ENCODE measurements around the gene MRPS2.

The MRPS2 gene

DNA sequence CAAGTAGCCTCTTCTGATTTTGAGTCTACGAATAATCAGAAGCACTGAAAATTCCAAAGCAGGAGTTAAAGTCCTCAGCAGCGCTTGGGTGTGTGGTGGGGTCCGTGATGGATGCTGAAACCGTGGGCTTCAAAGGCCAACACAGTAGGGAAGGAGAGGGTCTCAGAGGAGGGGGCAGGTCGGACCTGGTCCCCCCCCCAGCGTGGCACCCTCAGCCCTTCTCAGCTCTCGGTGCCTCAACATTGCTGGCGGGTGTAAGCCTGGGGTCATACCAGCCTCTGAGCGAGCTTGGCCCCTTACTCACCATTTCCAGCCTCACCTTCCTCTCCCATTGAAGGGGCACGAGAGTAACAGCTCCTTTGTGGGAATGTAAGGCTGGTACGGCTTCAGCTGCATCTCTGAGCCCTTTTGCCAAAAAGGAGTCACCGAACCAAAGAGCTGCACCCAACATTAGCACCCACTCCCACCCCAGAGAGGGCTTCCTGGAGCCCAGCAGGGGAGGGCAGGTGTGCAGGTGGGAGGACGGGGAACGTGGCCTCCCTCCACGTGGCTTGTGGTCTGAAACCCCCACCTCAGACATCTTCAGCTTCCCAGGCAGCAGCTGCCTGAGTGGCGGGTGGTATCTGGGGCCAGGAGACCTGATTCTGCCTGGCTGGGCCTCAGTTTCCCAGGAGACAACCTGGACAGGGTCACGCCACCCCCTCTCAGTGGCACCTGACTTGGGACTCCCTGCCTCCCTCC lies 14.0 kb downstream of the MRPS2 start:
- TF ChIP-seq, protein P1, sequence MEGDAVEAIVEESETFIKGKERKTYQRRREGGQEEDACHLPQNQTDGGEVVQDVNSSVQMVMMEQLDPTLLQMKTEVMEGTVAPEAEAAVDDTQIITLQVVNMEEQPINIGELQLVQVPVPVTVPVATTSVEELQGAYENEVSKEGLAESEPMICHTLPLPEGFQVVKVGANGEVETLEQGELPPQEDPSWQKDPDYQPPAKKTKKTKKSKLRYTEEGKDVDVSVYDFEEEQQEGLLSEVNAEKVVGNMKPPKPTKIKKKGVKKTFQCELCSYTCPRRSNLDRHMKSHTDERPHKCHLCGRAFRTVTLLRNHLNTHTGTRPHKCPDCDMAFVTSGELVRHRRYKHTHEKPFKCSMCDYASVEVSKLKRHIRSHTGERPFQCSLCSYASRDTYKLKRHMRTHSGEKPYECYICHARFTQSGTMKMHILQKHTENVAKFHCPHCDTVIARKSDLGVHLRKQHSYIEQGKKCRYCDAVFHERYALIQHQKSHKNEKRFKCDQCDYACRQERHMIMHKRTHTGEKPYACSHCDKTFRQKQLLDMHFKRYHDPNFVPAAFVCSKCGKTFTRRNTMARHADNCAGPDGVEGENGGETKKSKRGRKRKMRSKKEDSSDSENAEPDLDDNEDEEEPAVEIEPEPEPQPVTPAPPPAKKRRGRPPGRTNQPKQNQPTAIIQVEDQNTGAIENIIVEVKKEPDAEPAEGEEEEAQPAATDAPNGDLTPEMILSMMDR (IDR thresholded peaks at IDR 0.05; ENCODE audit: insufficient read depth, low read length, missing control alignments) = no peak
- no peak overlapping the region for H3K4me3 ChIP-seq (ENCODE audit: low read depth, low read length)
- no peak for DNase-seq (ENCODE audit: low read depth, low spot score)
- ChIA-PET CTCF (interaction anchor here (0.9 to 1.5 kb wide), 3 partner anchors 8 to 608 kb away, joined by 3 to 5 read pairs (median 4); no protein-coding TSS in a partner anchor), POLR2A (no interaction called here)

DNA sequence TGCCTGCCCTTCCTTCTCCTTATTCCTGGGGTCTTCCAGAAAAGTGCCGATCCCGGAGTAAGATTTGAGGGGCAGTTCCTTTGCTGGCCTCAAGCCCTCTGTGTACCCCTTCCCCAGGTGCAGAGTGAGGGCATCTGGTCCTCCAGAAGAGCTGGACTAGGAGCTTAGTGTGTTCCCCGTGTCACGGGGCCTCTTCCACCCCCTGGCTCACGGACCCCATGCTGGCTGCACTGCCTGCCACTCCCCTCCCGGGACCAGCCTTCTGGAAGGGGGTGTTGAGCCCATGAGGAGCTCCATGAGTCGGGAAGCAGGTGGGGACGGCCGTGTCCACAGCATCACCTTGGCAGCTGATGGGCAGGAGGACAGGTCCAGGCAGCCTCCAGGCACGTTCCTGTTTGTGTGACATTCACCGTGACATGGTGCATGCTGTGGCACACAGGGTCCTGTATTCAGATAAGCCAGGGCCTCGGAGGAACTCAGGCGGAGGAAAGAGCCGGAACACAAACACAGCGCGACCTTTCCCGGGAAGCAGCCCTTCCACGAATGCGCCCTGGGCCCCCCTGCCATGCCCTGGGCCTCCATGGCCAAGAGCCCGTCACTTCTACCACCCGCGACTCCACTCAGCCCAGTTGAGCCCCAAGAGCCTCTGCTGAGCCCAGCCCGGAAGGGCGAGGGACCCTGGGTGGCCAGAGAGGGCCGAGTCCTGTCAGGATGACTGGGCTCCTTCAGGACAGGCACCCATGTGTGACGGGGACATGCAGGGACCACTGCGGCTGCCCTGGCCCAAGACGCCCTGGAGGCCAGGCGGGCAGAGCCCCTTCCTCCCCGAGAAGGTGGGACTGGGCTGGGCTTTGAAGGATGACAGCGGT lies 14.8 kb downstream of the MRPS2 start:
- TF ChIP-seq, protein P1 (IDR thresholded peaks at IDR 0.05; ENCODE audit: insufficient read depth, low read length, missing control alignments) = no peak
- ChIA-PET POLR2A (no interaction called here), CTCF (interaction anchor here (1.0 to 1.5 kb wide), 2 partner anchors 9 to 11 kb away, joined by 4 to 5 read pairs; no protein-coding TSS in a partner anchor)
- H3K4me3 ChIP-seq (ENCODE audit: low read depth, low read length) = no peak overlapping the region
- no peak for DNase-seq (ENCODE audit: low read depth, low spot score)

DNA sequence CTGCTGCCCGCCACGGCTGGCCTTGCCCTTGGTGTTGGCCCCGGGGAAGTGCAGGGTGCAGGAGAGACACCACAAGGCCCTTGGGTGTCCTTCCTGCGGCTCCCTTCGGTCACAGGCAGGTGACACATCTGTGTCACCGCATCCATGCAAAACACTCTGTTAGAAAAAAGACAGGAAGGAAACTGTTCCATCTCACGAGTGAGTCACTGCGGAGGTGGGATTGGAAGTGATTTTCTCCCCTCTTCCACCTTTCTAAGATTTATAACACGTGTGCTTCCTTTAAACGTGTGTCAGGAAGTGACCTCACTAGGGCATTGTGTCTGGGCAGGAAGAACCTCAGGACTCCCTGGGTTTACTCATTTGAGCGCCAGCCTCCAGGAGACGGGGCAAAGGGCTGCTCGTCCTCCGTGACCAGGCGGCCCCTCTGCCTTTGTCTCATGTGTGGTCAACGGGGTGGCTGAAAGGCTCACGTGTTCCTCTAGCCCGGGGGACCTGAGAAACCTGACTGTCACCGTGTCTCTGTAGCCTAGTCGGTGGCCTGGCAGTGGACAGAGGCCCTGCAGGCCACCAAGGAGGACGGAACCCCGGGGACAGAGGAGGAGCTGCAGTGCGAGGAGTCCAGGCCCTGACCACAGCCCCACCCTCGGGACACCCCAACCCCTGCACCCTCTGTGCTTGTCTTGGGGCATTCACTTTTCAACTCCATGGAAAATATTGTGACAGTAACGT lies 15.8 kb downstream of the MRPS2 start:
- POLR2A ChIA-PET = no interaction called here
- CTCF ChIA-PET = interaction anchor here (2.5 kb wide), 1 partner anchor 12 kb away, joined by 11 read pairs; no protein-coding TSS in a partner anchor
- DNase-seq (ENCODE audit: low read depth, low spot score) = no peak
- no peak overlapping the region for H3K4me3 ChIP-seq (ENCODE audit: low read depth, low read length)
- TF ChIP-seq, protein P1 (IDR thresholded peaks at IDR 0.05; ENCODE audit: insufficient read depth, low read length, missing control alignments) = no peak

DNA sequence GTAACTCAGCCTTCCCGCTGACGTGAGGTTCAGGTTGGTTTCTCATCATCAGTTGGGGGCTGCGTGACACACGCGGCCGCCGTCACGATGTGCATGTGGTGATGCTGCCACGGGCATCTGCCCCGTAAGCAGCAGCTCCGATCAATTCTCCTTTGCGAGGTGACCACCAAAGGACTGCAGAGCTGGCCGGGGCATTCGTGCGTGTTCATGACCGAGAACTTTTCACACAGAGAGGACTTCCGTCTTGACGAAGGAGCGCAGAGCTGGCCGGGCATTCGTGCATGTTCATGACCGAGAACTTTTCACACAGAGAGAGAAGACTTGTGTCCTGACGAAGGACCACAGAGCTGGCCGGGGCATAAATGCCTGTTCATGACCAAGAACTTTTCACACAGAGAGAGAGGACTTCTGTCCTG lies 16.9 kb downstream of the MRPS2 start:
- no peak for DNase-seq (ENCODE audit: low read depth, low spot score)
- ChIA-PET POLR2A (no interaction called here), CTCF (interaction anchor here (2.5 kb wide), 1 partner anchor 13 kb away, joined by 11 read pairs; no protein-coding TSS in a partner anchor)
- TF ChIP-seq, protein P1 (IDR thresholded peaks at IDR 0.05; ENCODE audit: insufficient read depth, low read length, missing control alignments) = no peak
- no peak overlapping the region for H3K4me3 ChIP-seq (ENCODE audit: low read depth, low read length)

DNA sequence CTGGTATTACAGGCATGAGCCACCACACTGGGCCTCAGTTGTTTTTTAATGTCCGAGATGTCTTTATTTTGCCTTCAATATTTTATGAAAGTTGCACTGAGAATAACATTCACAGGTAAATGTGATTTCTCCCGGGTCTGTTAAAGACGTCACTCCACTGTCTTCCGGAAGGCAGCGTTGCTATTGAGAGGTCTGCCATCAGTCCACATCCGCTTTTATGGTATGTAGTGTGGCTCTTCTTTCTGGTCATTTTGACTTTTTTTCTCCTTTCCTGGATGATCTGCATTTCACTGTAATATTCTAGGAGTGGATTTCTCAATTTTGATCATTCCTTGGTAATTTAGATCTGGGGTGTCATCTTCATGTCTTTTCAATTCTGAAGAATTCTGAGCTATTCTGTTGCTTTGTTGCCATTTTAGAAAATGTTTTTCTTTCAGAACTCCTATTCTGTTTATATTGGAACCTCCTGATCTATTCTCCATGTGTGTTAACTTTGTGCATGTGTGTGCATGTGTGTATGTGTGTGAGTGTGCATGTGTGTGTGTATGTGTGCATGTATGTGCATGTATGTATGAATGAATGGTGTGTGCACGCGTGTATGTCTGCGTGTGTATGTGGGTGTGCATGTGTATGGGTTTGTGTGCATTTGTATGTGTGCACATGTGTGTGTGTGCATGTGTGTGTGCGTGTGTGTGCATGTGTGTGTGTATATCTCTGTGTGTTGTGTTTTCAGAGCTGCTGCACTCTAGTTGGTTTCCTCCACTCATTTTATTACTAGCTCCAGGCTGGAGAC lies 18.9 kb downstream of the MRPS2 start:
- TF ChIP-seq, protein P1 (IDR thresholded peaks at IDR 0.05; ENCODE audit: insufficient read depth, low read length, missing control alignments) = no peak
- ChIA-PET CTCF (interaction anchor here (1.1 to 2.5 kb wide), 2 partner anchors 13 to 15 kb away, joined by 4 to 11 read pairs; no protein-coding TSS in a partner anchor), POLR2A (interaction anchor here (0.6 kb wide), 1 partner anchor 600 kb away, joined by 3 read pairs; no protein-coding TSS in a partner anchor)
- no peak overlapping the region for H3K4me3 ChIP-seq (ENCODE audit: low read depth, low read length)
- DNase-seq (ENCODE audit: low read depth, low spot score) = no peak

Measured in AG04449 (cell line).